OCI-LY7 (cell line): ENCODE results near the gene C10orf95. TPM values are rescaled to one million over a fixed set of nuclear protein-coding genes. Genes with fewer than 3 reads are reported as not detected.

Experiments used
- BruUV-seq: library from RNA; stranded (reverse); fragments of 400-500 nt; replicated peaks from 2 replicates; lab custom pipeline; 2021; lab: Mats Ljungman, UMichigan
- CTCF ChIA-PET: fragments of 300-600 bp; sonication (Branson Sonifier 250); formaldehyde crosslinking; loops from one replicate; lab custom pipeline; 2022; ENCODE audit warnings: antibody characterized with exemption; ENCODE audit not compliant: unreplicated experiment; lab: Charles Lee
- POLR2A ChIA-PET: fragments of 300-600 bp; sonication (Branson Sonifier 250); formaldehyde crosslinking; loops from one replicate; lab custom pipeline; 2022; ENCODE audit warnings: antibody characterized with exemption; lab: Charles Lee
- DNase-seq: peaks from one replicate; pipeline ENCODE4 v3.0.0-alpha.2; 2015; ENCODE audit warnings: low spot score
- H2AFZ ChIP-seq: fragments of 200-600 bp; sonication (generic), shearing (Covaris generic); 2 replicates; pipeline ENCODE4 v1.6.1; 2014; ENCODE audit warnings: mild to moderate bottlenecking, antibody characterized with exemption, low read length, moderate library complexity
- H3K27ac ChIP-seq: fragments of 200-600 bp; sonication (generic); 2 replicates; pipeline ENCODE4 v1.5.1; 2014; ENCODE audit warnings: mixed run types, low read depth, mild to moderate bottlenecking, moderate library complexity, low read length, inconsistent platforms; ENCODE audit not compliant: poor library complexity, severe bottlenecking
- H3K36me3 ChIP-seq: fragments of 200-600 bp; sonication (generic); 2 replicates; pipeline ENCODE4 v1.6.1; 2014; ENCODE audit warnings: mild to moderate bottlenecking, antibody characterized with exemption, low read length, moderate library complexity, mixed read lengths; ENCODE audit not compliant: insufficient read depth
- H3K4me1 ChIP-seq: fragments of 200-600 bp; sonication (generic); 2 replicates; pipeline ENCODE4 v1.5.1; 2014; ENCODE audit warnings: mild to moderate bottlenecking, low read length; ENCODE audit not compliant: insufficient read depth, poor library complexity, severe bottlenecking
- H3K4me2 ChIP-seq: fragments of 200-600 bp; sonication (generic); 2 replicates; pipeline ENCODE4 v1.6.1; 2014; ENCODE audit warnings: mild to moderate bottlenecking, low read length
- H3K4me3 ChIP-seq: fragments of 200-600 bp; sonication (generic); 2 replicates; pipeline ENCODE4 v1.5.1; 2014; ENCODE audit warnings: mild to moderate bottlenecking, low read depth, low read length; ENCODE audit not compliant: poor library complexity, severe bottlenecking
- H3K79me2 ChIP-seq: fragments of 200-600 bp; sonication (generic); 2 replicates; pipeline ENCODE4 v1.6.1; 2016; ENCODE audit warnings: low read depth, mild to moderate bottlenecking, low read length, moderate library complexity, mixed read lengths; ENCODE audit not compliant: insufficient read depth
- H3K9me2 ChIP-seq: fragments of 200-600 bp; sonication (generic); 2 replicates; pipeline ENCODE4 v1.6.1; 2016; ENCODE audit warnings: mild to moderate bottlenecking, low read length, mixed read lengths; ENCODE audit not compliant: insufficient read depth
- H3K9me3 ChIP-seq: fragments of 200-600 bp; sonication (generic); 2 replicates; pipeline ENCODE4 v1.6.1; 2014; ENCODE audit warnings: mild to moderate bottlenecking, mixed run types, low read length, mixed read lengths
- H4K20me1 ChIP-seq: fragments of 200-600 bp; sonication (generic); 2 replicates; pipeline ENCODE4 v1.6.1; 2014; ENCODE audit warnings: mild to moderate bottlenecking, antibody characterized with exemption, low read length, moderate library complexity, mixed read lengths; ENCODE audit not compliant: insufficient read depth
- EZH2phosphoT487 ChIP-seq: fragments of 200-600 bp; sonication (generic); IDR thresholded peaks from 2 replicates; pipeline ENCODE4 v1.6.1; 2018; ENCODE audit warnings: low read depth, borderline replicate concordance, mild to moderate bottlenecking, mixed run types, antibody characterized with exemption, low read length, moderate library complexity, mixed read lengths
- intact Hi-C: fragments of 100-400 bp; cut with micrococcal nuclease; formaldehyde crosslinking; loops from one replicate; pipeline ENCODE4 v1.10.0; 2022; ENCODE audit not compliant: unreplicated experiment
- total RNA-seq, 2 experiments: library from RNA; depleted of rRNA in 1 of 2; stranded (reverse); fragments of >200 nt in 1 of 2; shearing (Covaris generic) in 1 of 2; gene quantifications; 2 replicates each; pipeline ENCODE4 v1.2.3, GENCODE V29; 2014 to 2022
- TF ChIP-seq, protein P1 (sequence below): fragments of 200-600 bp; sonication (generic); conservative IDR thresholded peaks from 2 replicates; pipeline ENCODE4 v1.5.1; 2014; ENCODE audit warnings: mild to moderate bottlenecking, antibody characterized with exemption, low read length, moderate library complexity, mixed read lengths

The C10orf95 gene
- total RNA-seq, 2 experiments from 2014 or later = 0.67 to 3.3 TPM

DNA sequence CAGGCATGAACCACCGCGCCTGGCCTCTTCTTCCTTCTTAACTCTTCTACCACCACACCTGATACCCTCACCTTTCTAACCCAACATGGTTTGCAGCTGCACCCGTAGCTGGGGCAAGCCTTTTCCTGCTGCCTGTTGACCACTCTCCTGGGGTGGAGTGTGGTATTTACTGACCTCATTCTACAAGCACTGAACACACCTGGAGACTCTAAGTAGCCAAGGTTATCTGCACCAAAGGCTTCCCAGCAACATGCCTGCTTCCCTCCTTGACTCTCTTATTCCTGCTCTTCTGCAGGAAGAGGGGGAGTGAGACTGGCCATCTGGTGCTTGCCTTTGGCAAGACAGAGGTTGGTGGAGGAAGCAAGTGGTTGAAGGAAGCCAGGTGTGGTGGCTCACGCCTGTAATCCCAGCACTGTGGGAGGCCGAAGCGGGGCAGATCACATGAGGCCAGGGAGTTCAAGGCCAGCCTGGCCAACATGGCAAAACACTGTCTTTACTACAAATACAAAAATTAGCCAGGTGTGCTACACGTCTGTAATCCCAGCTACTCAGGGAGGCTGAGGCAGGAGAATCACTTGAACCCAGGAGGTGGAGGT is 41.1 kb upstream of the C10orf95 start:
- intact Hi-C loops = no loop called here
- H3K4me2 ChIP-seq = no peak overlapping the region
- ChIA-PET POLR2A (interaction anchor here (0.6 kb wide), 1 partner anchor 19 kb away, joined by 3 read pairs; no protein-coding TSS in a partner anchor), CTCF (no interaction called here)
- no peak for DNase-seq
- no peak overlapping the region for H2AFZ ChIP-seq
- no peaks in the 10 kb centered on the region for H4K20me1 ChIP-seq
- peaks cover 51% of the 10 kb centered on the region for H3K79me2 ChIP-seq
- H3K4me3 ChIP-seq = no peak overlapping the region
- H3K4me1 ChIP-seq = no peaks in the 10 kb centered on the region
- peaks cover 56% of the 10 kb centered on the region for H3K36me3 ChIP-seq
- no TSS peak for BruUV-seq
- H3K9me3 ChIP-seq = no peaks in the 10 kb centered on the region
- H3K27ac ChIP-seq = no peak overlapping the region
- TF ChIP-seq EZH2phosphoT487 = no peak
- TF ChIP-seq, protein P1, sequence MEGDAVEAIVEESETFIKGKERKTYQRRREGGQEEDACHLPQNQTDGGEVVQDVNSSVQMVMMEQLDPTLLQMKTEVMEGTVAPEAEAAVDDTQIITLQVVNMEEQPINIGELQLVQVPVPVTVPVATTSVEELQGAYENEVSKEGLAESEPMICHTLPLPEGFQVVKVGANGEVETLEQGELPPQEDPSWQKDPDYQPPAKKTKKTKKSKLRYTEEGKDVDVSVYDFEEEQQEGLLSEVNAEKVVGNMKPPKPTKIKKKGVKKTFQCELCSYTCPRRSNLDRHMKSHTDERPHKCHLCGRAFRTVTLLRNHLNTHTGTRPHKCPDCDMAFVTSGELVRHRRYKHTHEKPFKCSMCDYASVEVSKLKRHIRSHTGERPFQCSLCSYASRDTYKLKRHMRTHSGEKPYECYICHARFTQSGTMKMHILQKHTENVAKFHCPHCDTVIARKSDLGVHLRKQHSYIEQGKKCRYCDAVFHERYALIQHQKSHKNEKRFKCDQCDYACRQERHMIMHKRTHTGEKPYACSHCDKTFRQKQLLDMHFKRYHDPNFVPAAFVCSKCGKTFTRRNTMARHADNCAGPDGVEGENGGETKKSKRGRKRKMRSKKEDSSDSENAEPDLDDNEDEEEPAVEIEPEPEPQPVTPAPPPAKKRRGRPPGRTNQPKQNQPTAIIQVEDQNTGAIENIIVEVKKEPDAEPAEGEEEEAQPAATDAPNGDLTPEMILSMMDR = no peak
- no peaks in the 10 kb centered on the region for H3K9me2 ChIP-seq

DNA sequence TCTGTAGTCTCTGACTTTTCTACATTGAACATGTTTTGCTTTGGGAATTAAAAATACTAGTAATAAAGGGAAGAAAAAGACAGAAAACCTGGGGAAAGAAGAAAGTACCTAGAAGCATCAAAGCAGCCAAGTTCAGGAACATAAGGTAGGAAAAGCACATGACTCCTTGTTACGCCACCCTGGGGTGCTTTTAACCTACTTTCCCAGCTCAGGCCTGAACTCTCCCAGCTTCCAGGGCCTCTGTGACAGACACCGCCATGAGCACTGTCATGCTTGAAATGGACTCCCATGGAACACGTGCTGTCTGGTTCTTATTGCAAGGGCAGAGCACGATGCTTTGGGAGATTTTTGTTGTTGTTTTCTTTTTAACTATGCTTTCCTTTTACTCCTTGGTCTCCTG is 39.8 kb upstream of the C10orf95 start:
- ChIA-PET POLR2A (no interaction called here), CTCF (no interaction called here)
- H3K4me2 ChIP-seq = no peak overlapping the region
- H3K4me3 ChIP-seq = no peak overlapping the region
- no peaks in the 10 kb centered on the region for H4K20me1 ChIP-seq
- H3K36me3 ChIP-seq = peaks cover 62% of the 10 kb centered on the region
- no peak overlapping the region for H2AFZ ChIP-seq
- no peak for TF ChIP-seq EZH2phosphoT487
- TF ChIP-seq, protein P1 = no peak
- H3K27ac ChIP-seq = no peak overlapping the region
- no peaks in the 10 kb centered on the region for H3K9me2 ChIP-seq
- no peaks in the 10 kb centered on the region for H3K4me1 ChIP-seq
- intact Hi-C loops = no loop called here
- no peaks in the 10 kb centered on the region for H3K9me3 ChIP-seq
- BruUV-seq = no TSS peak
- peaks cover 38% of the 10 kb centered on the region for H3K79me2 ChIP-seq
- no peak for DNase-seq

DNA sequence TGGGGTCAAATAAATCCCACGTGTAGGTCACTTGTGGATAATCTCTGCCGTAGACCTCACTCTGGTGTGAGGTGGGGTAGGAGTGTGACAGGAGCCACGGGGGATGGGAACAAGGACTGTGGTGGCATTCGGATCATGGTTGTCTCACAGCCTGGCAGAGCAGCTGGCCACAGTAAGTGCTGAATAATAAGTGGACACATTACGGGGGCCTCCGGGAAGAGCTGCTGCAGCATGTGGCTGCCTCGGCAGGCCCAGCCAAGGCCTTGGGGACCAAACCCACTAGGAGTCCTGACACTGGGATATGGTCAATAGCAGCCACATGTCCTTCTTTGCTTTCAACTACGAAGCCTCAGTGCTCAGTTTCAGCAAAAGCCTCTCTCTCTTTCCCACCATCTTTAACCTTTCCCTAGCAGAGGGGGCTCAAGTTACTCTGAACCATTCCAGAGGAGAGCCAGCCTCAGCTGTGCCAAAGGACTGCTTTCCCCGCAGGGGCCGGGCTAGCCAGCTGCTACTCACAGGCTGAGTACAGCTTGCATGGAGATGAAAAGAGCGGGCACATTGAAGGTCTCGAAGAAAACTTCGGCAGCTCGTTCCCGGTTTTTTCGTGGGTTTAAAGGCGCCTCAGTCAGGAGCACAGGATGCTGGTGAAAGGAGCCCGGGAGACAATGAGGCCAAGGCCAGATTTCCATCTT is 33.9 kb upstream of the C10orf95 start:
- intact Hi-C loops = no loop called here
- Histone ChIP-seq H3K36me3 (peaks cover 88% of the 10 kb centered on the region), H3K27ac (no peak overlapping the region), H3K4me3 (no peak overlapping the region), H3K79me2 (no peaks in the 10 kb centered on the region), H2AFZ (no peak overlapping the region), H3K9me2 (no peaks in the 10 kb centered on the region), H3K4me2 (no peak overlapping the region), H3K4me1 (peaks cover 3% of the 10 kb centered on the region), H3K9me3 (no peaks in the 10 kb centered on the region), H4K20me1 (no peaks in the 10 kb centered on the region)
- no TSS peak for BruUV-seq
- TF ChIP-seq, protein P1 = no peak
- TF ChIP-seq EZH2phosphoT487 = no peak
- no peak for DNase-seq
- POLR2A ChIA-PET = no interaction called here
- CTCF ChIA-PET = no interaction called here
